ENCODE measurements around the gene VSIR.

VSIR gene

GRCh38 chr10:71763352-71764127 is 9.8 kb downstream of the VSIR start:
- no peak for DNase-seq

DNA sequence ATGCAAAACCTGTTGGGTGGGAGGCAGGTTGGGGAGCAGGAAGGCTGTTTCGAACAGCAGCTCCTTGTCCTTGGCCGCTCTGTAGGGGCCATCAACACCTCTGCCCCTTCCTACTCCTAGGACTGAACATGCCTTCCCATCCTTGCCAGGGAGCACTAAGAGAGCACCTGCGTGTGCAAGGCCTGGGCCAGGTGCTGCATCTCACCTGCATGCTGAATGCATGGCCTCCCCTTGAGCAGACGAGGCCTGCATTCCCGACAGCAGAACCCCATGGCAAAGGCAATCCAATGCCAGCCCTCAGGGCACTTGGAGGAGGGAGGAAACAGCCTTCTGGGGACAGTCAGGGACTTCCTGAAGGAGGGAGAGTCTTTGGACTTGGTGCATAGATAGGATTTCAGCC is 11.0 kb downstream of the VSIR start:
- no peak for DNase-seq

DNA sequence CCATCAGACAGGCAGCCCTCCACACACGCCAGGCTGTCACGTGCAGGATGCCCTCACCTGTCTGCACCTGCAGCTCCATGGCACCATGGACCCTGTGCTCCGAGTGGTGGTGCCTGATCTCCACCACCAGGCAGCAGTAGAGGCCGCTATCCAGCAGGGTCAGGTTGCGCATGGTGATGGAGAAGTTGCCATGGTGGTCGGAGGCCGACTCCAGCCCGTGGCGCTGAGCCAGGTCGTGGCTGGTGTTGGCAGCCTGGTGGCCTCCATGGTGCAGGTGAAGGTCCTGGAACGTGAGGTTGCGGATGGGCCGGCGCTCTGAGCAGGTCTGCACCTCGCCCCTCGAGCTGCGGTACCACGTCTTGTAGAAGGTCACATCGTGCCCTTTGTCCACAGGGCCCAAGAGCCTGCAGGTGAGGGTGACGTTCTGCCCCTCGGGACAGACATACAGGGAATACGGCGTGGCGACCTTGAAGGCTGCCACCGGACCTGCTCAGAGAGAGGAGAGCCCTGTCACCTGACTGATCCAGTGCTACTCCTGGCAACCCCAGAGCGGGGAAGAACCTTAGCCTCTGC is 11.7 kb downstream of the VSIR start:
- DNase-seq = no peak

- no peak for DNase-seq
Measured at GRCh38 chr10:71761105-71761511, 12.2 kb downstream of the VSIR start.

- no peak for DNase-seq
Measured at GRCh38 chr10:71757399-71757922, 15.9 kb downstream of the VSIR start.

GRCh38 chr10:71756311-71757191 is 16.8 kb downstream of the VSIR start:
- DNase-seq = no peak

- DNase-seq = no peak
Measured at GRCh38 chr10:71755179-71755879, 18.0 kb downstream of the VSIR start.

GRCh38 chr10:71754562-71754961 is 18.8 kb downstream of the VSIR start:
- DNase-seq = no peak

- DNase-seq = no peak
Measured at GRCh38 chr10:71753960-71754505, 19.3 kb downstream of the VSIR start.

DNA sequence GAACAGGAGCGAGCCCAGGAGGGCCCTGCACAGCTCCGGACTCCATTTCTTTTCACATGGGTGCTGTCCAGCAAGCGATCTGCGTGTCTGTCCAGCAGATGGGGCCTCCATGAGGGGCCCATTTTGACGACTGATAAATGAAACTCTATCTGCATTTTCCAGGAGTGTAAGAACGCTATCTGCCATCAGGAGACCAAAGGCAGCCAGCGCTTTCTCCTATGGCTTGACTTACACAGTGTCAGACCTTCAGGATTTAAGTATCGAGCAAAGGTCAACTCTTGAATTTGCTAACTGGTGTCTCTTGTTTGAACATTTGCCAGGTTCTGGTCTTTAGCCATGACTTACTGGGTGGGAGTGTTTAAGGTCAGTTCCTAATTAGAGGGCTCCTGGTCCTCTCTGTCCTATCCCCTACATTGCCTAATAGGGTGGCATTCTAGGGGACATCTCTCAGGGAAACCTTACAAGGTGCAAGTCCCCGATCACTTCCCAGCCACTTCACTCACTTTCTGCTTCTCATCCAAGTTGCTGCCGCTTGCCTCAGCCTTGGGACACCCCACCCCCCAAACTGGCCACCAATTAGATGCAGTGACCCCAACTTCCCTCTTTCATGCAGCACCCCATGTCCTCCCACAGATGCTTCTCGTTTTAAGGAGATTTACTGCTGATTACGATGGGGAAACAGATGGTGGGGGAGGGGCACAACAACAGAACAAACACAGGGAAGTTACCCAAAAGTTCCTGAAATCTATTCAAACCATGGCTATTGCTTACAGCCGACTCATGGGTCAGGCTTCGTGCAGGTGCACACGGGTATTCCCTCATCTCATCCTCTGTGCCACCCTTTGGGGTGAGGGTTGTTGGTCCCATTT is 20.0 kb downstream of the VSIR start:
- DNase-seq = no peak

GRCh38 chr10:71752391-71753090 is 20.8 kb downstream of the VSIR start:
- DNase-seq = no peak

GRCh38 chr10:71751515-71752224 is 21.6 kb downstream of the VSIR start:
- DNase-seq = no peak

DNA sequence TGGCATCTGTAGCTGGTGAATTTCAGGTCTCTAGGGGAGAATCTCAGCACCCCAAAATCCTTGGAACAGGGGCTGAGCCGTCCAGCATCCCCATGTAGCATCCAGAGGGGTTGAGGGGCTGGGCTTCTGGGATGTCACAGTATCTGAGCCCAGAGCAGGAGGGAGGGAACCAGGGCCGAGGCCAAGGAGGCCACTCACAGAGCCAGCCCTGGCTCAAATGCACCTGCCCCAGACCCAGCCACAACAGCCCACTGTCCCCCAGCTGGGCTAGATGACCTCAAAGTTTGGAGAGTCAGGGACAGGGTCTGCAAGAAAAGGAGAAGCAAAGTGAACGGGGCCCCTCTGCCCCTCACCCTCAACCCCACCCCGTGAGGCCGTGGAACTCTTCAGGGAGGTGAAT is 22.3 kb downstream of the VSIR start:
- DNase-seq = no peak

DNA sequence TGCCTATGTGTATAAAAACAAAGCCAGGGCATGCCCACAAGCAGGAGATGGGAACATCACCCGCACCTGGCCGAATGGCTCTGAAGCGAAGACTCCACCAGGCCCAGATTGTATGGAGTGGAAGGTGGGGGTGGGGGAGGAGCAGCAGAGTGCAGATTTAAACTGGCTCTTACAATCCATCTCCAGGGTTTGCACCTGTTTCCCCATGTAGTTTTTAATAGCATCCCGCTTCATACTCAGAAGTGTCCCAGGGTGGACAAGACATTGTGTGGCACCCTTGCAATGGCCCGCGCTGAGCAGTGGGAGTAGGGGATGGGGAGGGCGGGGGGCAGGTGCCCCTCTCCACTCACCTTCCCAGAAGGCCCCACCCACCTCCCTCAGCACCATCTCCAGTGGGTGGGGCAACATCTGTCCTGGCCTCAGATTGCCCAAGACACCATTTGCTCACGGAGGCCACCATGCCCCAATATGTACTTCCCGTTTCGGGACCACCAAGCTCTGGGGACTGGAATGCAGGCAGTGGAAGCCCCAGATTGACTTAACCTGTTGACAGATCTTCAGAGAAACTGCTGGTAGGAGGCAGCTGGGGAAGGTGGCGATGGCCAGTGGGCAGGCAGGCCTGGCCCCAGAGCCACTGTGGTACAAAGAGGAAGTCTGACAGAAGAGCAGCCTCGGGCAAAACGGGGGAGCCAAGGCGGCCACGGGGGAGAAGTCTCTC is 23.0 kb downstream of the VSIR start:
- DNase-seq = no peak

DNA sequence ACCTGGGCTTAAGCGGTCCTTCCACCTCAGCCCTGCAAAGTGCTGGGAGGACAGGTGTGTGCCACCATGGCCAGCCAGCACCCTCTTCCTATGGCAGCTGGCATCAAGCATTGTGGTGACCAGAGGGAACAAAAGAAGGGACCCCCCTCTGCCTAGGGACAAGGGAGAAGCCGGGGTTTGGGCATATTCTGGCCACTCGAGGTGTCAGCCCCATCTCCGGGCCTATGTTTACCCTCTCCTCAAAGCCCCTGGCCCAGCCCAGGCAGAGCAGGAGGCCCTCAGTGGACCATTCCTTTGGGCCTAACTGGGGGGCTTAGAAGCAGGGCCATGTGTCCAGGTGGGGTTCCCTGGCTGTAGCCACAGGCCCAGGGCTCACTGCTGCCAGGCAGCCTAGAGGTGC is 23.9 kb downstream of the VSIR start:
- DNase-seq = no peak

- DNase-seq = no peak
Measured at GRCh38 chr10:71748671-71749191, 24.6 kb downstream of the VSIR start.

- DNase-seq = no peak
Measured at GRCh38 chr10:71747551-71748523, 25.5 kb downstream of the VSIR start.

- DNase-seq = no peak
Measured at GRCh38 chr10:71747039-71747531, 26.2 kb downstream of the VSIR start.
